Stimulated activated CD4-positive, alpha-beta T cell treated with anti-CD3 and anti-CD28 coated beads, Interleukin-15, amount 100 ng/mL, for 1 hour (primary cell): ENCODE data around the gene CEP85L.

Experiments
- DNase-seq, 2 donors: peaks; one replicate each; pipeline ENCODE4 v3.0.0-alpha.2; 2020; ENCODE audit warnings: low read depth in 1 of 2, low spot score in 1 of 2

CEP85L gene

DNA sequence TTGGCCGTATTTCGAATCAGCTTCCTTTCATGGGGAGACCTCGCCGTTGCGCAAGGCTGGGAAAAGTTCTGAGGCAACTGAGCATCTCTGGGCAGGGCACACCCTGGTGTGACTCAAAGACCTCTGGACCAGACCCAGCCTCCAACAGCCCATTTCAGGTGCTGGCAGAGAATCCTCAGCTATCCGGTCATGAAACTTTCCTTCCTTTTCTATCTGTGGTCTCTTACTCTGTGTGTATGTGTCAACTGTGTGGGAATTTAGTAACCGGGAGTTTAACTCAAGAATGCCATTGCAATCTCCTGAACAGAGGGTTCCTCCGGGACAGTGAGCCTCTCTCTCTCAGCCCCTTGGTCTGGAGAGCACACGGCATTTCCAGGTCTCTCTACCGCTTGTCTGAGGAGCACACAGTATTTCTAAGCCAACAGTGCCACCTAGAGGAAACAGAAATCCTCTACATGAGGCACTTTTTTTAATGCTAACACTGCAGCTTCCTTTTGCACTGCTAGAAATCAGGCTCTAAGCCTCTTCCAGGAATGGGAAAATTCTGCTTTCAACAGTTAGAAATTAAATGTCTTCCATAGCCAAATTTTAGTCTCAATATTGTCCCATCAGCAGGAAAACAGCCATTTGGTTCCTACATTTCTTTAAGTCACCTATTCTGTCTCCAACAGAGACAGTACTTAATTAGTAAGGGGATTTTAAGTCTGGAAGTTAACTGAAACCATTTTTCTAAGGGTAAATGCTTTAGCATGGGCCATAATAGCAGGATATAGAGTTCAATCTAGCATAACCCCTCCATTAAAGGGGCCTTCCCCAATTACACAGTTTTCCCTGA lies 70.6 kb downstream of the CEP85L start:
- DNase-seq, result no peak

DNA sequence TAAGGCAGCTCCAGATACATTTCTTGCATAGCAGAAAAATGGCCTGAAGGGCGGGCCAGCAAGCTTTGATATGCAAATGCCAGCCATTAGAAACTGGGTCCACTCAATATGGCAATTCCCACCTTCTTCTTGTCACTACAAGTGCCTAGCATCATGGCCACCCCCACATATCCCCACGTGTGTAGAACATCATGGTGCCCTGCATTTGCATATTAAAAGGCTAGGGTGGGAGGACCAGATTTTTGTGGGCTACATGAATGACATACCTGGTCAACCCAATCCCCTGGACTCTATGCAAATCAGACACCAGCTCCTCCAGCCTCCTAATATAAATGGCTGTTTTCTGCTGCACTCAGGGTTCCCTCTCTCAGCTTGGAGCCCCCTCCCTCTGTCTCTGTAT lies 71.6 kb downstream of the CEP85L start:
- no peak for DNase-seq

GRCh38 chr6:118578617-118579016 lies 72.8 kb downstream of the CEP85L start:
- no peak for DNase-seq

DNA sequence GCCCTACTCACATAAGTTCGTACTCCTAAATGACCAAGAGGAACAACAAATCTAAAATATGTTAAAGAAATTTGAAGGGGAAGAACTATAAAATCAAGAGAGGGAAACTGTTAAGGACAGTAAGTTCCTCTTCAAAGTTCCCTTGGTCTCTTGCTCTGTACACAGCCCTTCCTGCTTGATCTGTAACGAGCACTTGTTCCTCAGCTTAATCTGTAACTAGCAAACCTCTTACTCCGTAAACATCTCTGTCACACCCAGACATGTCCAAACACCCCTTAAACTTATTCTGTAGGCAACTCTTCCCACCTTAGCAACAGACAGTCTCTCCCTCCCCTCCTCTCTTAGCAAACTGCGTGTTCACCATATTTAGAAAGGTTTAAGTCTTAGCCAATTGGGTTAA lies 73.4 kb downstream of the CEP85L start:
- no peak for DNase-seq

- no peak for DNase-seq
Observed at GRCh38 chr6:118574051-118574865, 77.1 kb downstream of the CEP85L start.

DNA sequence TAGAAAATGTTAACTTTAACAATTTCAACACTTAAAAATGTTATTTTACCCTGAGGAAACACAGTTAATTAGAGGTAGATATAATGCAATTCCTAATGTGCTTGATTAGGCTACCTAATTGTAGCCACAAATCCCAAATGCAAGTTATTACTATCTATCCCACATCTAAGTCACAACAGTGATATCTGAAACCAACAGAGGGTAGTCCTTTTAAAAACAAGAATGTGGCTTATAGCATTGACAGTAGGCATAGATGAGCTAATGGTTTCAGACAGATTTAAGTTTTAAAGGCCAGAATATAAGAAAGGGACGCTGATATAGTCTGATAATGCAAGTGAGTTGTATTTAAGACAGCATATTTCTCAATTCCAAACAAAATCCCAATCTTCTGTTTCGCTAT lies 80.3 kb downstream of the CEP85L start:
- DNase-seq, result no peak

DNA sequence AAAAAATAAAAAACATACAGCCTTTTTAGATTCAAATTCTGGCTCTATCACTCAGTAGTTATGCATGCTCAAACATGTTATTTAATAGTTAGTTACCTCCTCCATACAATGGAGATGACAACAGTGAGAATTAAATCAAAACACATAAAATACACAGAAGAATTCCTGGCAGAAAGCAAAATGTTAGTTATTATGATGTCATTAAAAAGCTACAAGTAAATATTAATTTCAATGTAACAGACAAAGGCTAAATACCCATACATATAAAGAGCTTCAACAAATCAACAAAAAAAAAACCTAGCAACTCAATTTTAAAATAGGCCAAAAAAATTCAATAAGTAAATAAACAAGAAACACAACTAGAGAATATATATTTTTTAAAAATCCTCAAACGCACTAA lies 81.9 kb downstream of the CEP85L start:
- DNase-seq, result no peak

GRCh38 chr6:118567974-118568373 lies 83.4 kb downstream of the CEP85L start:
- DNase-seq, result no peak

DNA sequence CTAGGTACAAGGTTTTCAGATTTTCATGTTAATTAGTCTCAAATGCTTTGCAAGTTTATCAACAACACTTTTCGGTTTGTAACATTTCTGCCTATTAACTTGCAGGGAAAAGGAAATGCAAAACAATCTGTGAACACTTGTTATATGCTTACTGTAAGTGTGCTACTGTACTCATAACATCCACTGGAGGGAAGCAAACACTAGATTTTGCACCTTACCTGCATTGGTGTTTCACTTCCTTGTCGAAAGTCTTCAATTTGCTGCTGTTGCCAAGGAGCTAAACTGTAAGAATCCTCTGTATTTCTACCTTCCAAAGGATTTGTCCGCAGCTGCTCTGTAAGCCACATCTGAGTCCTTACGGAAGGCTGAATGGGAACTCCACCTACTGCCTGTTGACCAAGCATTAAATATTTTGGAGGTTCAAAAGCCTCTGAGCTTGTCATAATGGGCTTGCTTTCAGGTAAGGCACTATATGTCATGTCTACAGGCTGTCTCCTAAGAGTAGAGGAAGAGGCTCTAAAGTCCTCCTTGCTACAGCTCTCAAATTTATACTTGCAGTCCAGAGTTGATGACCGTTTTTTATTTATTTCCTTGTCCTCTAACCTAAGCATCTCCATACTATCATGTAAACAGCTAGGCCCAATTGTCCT lies 86.0 kb downstream of the CEP85L start:
- DNase-seq, result no peak

- no peak for DNase-seq
Observed at GRCh38 chr6:118562959-118563358, 88.4 kb downstream of the CEP85L start.

DNA sequence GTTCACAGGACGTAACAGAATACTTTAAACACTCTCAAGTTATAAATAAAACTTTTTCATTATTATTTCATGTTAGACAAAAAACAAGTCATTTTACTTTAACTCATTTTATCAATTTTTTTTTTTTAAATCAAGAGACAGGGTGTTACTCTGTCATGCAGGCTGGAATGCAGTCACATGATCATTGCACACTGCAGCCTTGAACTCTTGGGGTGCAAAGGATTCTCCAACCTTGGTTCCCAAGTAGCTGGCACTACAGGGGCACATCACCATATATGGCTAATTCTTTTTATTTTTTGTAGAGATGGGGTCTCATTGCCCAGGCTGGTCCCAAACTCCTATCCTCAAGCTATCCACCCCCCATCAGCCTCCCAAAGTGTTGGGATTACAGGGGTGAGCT lies 89.1 kb downstream of the CEP85L start:
- no peak for DNase-seq

DNA sequence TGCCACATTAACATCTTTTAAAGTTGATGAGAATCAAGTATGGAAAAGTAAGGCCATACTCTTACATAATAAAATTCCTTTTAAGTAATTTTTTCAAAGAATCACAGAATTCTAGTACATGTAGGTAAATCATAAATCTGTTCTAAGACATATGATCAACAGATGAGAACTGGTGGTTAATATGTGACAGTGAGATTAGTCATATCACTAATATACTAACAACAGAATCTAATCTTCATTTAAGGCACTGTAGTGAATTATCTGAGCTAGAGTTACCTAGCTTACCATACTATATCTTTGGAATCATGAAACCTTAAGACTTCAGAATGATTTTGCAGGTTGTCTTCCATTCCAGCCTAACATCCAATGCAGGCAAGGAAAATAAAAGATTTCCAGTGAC lies 91.7 kb downstream of the CEP85L start:
- no peak for DNase-seq

DNA sequence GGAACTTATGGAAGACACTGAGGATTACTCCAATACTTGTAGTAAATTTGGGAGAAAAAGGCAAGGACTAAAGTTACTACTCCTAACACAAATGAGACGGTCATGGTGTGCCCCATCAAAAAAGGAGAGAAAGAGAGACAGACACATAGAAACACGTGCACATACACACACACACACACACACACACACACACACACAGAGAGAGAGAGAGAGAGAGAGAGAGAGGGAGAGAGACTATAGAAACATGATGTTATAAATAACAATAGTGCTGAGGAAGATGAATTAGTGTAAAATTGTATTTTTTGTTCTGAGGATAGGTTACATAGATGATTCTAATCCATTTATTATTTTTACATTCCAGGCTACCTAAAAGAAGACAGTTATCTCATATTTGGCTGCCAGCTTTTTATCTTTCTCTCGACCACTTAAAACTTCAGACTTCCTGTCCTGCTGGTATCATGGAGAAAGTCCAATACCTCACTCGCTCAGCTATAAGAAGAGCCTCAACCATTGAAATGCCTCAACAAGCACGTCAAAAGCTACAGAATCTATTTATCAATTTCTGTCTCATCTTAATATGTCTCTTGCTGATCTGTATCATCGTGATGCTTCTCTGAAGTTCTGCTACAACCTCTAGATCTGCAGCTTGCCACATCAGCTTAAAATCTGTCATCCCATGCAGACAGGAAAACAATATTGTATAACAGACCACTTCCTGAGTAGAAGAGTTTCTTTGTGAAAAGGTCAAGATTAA lies 92.8 kb downstream of the CEP85L start:
- DNase-seq, result no peak

GRCh38 chr6:118554698-118555097 lies 96.7 kb downstream of the CEP85L start:
- no peak for DNase-seq

DNA sequence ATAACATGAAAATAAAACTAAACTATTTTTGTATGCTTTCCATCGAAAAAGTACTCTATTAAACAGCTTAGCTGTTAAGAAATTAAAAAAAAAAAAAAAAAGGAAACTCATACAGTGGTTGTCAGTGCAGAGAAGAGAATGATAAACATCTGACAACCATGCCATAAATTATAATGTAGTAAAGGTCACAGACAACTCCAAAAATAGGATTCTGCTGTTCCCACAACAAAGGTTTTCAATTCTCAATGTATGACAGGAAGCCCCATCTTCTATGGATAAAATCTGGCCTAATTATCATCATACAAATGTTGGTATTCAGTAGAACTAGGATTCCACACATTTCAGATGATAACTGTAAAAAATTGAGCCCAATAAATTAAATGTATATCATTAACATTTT lies 98.3 kb downstream of the CEP85L start:
- DNase-seq, result no peak

- no peak for DNase-seq
Observed at GRCh38 chr6:118551063-118552053, 100.0 kb downstream of the CEP85L start.

DNA sequence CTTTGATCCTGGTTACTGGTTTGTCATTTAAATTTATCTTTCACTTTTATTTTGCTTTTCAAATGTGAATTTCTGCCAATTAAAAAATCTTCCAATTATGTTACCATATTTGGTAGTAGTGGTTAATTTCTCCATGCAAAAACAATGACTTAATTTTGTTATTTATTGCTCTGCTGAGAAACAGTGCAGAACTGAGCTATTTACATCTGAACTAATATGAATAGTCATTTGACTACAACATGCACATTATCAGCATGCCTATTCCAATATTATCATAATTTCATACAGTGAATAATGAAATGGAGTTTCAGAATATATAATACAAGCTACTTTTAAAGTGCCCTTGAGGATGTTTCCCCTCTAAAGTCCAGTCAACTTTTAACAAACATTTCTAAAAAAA lies 102.8 kb downstream of the CEP85L start:
- no peak for DNase-seq

- DNase-seq, result no peak
Observed at GRCh38 chr6:118548136-118548535, 103.3 kb downstream of the CEP85L start, which contains the start of gene PLN. Gene PLN (plus strand): TSS chr6:118548296. CDS start chr6:118558922, 10,626 bp downstream.

- no peak for DNase-seq
Observed at GRCh38 chr6:118546880-118547218, 104.5 kb downstream of the CEP85L start.
